T-helper 2 cell treated with Interferon-gamma antibody and Interleukin-4, amounts not matched to agents 5 μg/mL and 100 μg/mL, for 36 hours (primary cell): ENCODE data around the gene ELP6.
A peak's percentile ranks its signal among the peaks of the same experiment; 100 is the strongest.
"Not testable (repeated sequence)": the region's sequence is repeated elsewhere in the genome, so short reads cannot be mapped to it uniquely, and the experiment has no call there.

Source experiments
- DNase-seq: peaks from one replicate; pipeline ENCODE4 v3.0.0; 2021; ENCODE audit warnings: low spot score
- H3K27ac Mint-ChIP-seq: one replicate; pipeline ENCODE4 v1.8.0; 2021; ENCODE audit warnings: mild to moderate bottlenecking, mixed read lengths
- H3K27me3 Mint-ChIP-seq: one replicate; pipeline ENCODE4 v1.8.0; 2021; ENCODE audit warnings: low read depth, mixed read lengths
- H3K36me3 Mint-ChIP-seq: one replicate; pipeline ENCODE4 v1.8.0; 2021; ENCODE audit warnings: low read depth, mixed read lengths
- H3K4me1 Mint-ChIP-seq: one replicate; pipeline ENCODE4 v1.8.0; 2021; ENCODE audit warnings: low read depth, mixed read lengths
- H3K4me3 Mint-ChIP-seq: one replicate; pipeline ENCODE4 v1.8.0; 2022; ENCODE audit warnings: mild to moderate bottlenecking, moderate library complexity, mixed read lengths
- H3K9me3 Mint-ChIP-seq: one replicate; pipeline ENCODE4 v1.8.0; 2021; ENCODE audit warnings: mixed read lengths

The ELP6 gene

DNA sequence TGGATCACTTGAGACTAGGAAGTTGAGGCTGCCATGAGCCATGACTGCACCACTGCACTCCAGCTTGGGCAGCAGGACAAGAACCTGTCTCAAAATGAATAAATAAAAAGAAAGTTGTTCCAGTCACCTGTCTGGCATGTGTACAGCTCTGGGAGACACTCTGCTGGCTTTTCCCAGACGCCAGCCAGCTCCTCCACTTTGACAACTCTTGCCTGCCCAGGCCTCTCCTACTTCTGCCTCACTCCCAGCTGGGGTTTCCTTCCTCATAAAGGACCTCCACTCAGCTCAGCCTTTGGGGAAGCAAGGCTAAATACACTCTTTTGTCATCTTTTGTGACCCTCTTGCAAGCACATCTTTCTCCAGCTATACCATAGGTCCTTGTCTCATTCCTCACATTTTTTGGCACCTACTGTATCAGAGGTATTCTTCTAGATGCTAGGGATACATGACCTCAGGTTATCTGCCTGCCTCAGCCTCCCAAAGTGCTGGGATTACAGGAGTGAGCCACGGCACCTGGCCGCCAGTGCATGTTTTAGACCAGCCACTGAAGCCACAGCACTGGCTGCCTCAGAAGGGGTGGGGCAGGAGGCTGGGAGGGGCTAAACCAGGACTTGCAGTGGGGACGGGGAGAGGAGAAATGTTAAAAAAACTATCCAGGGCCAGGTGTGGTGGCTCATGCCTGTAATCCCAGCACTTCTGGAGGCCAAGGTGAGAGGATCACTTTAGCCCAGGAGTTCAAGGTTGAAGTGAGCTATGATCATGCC is 10.0 kb upstream of the ELP6 start:
- H3K27ac Mint-ChIP-seq = no peak overlapping the region
- H3K27me3 Mint-ChIP-seq = peaks cover 2% of the 10 kb centered on the region
- H3K4me1 Mint-ChIP-seq = peaks cover 6% of the 10 kb centered on the region

DNA sequence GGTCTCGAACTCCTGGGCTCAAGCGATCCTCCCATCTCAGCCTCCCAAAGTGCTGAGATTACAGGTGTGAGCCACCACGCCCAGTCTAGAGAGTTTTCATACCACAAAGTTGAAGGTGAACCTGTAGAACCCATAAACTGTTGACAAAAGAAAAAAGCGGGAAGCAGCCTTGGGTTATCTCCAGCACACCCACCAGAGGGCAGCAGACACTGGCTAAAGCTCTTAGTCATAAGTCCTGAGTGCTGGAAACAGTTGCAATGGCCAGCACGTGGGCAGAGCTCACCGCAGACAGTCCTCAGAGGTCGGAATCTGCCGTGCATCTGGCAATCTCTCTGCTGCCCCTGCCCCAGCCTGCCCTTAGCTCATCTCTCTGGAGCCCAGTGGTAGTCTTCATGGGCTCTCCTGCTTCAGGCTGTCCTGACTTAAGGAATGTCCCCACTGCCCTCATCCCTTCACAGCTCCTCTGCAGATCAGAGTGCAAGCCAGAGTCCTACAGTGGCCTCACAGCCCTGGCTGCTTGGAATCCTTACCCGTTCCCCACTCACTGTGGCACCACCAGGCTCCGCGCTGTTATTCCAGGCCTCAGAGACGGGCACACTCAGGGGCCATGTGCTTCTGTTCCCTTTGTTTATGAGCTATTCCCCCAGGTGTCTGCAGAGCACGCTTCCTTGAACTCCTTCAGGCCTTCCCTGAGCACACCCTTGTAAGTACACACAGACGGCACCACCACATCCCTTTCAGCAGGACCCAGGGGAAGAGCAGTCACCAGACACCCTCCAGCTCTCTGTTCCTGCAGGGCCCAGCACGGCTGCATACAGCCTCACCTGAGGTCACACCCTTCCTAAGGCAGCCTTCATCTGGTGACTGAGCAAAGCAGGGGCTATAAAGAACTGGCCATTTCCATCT is 8.8 kb upstream of the ELP6 start:
- peaks cover 6% of the 10 kb centered on the region for H3K4me1 Mint-ChIP-seq
- H3K27me3 Mint-ChIP-seq = peaks cover 4% of the 10 kb centered on the region
- no peaks in the 10 kb centered on the region for H3K36me3 Mint-ChIP-seq
- H3K9me3 Mint-ChIP-seq = no peaks in the 10 kb centered on the region
- no peak overlapping the region for H3K4me3 Mint-ChIP-seq
- DNase-seq = peak; percentile 80
- no peak overlapping the region for H3K27ac Mint-ChIP-seq

More for the DNA sequence above, 10.0 kb upstream of the ELP6 start:
- Mint-ChIP-seq H3K36me3 (no peaks in the 10 kb centered on the region), H3K9me3 (peaks cover 4% of the 10 kb centered on the region), H3K4me3 (no peak overlapping the region)
- DNase-seq = no peak

DNA sequence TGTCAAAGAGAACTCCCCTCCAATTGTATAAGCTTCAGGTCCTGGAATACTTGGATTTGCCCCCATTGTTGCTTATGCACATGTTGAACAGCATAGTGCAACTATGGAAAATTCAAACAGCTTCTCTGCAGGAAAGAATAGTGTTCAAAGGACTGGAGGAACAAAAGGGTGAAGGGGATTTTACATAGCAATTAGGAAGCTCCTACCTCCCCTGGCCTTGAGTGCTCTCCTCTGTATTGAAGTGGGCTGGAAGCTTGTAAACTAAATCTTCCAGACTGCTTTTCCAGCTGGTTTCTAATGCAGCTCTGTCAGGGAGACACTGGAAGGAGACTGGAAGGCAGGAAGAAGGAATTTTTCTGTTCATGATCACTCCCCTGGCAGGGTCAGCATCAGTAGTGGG is 7.2 kb upstream of the ELP6 start:
- DNase-seq = no peak
- Mint-ChIP-seq H3K4me1 (peaks cover 6% of the 10 kb centered on the region), H3K9me3 (no peaks in the 10 kb centered on the region), H3K4me3 (no peak overlapping the region), H3K27ac (no peak overlapping the region), H3K36me3 (no peaks in the 10 kb centered on the region), H3K27me3 (peaks cover 8% of the 10 kb centered on the region)

GRCh38 chr3:47517937-47518336 is 4.4 kb upstream of the ELP6 start:
- no peak for DNase-seq
- Mint-ChIP-seq H3K27ac (no peak overlapping the region), H3K4me3 (no peak overlapping the region), H3K4me1 (peaks cover 10% of the 10 kb centered on the region), H3K36me3 (no peaks in the 10 kb centered on the region), H3K27me3 (peaks cover 9% of the 10 kb centered on the region), H3K9me3 (no peaks in the 10 kb centered on the region)

DNA sequence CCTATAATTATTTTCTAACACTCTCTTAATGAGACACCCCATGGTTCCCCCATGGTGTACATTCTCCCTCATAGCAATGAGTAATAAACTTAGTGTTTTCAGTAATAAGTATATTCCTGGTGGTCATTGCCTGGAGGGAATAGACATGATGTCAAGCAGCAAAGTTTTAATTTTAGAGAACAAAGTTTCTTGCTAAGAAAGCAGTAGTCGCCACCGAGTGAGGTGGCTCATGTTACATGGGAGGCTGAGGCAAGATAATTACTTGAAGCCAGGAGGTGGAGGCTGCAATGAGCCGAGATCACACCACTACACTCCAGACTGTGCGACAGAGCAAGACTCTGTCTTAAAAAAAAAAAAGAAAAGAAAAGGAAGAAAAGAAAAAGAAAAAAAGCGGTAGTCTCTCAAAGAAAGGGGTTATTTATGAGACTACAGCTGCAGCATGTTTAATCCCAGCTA is 2.4 kb upstream of the ELP6 start:
- Mint-ChIP-seq H3K27me3 (peaks cover 7% of the 10 kb centered on the region), H3K4me1 (peaks cover 16% of the 10 kb centered on the region), H3K36me3 (peaks cover 8% of the 10 kb centered on the region), H3K27ac (no peak overlapping the region), H3K9me3 (no peaks in the 10 kb centered on the region), H3K4me3 (no peak overlapping the region)
- DNase-seq = no peak

DNA sequence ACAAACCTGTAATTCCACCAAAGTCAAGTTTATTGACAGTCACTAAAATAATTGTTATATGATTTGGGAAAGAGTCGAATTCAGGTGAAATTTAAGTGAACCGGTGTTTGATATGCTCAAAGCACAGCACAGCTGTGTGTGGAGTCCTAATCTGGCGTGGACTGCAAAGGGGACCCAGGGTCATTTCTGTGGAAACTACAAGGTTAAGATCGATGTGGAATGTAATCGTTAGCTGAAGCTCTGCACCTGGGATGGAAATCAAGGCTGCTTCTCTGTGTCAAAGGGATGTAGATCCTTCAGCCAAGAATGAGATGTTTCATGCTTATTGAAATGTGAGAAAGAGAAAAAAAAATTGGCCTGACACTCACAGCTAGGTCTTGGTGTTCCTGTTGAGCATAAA is 1.6 kb upstream of the ELP6 start:
- Mint-ChIP-seq H3K27ac (peak overlapping the region; percentile 80), H3K27me3 (peaks cover 7% of the 10 kb centered on the region), H3K4me3 (peak overlapping the region; percentile 74), H3K9me3 (no peaks in the 10 kb centered on the region), H3K36me3 (peaks cover 12% of the 10 kb centered on the region), H3K4me1 (peaks cover 20% of the 10 kb centered on the region)
- DNase-seq = no peak

DNA sequence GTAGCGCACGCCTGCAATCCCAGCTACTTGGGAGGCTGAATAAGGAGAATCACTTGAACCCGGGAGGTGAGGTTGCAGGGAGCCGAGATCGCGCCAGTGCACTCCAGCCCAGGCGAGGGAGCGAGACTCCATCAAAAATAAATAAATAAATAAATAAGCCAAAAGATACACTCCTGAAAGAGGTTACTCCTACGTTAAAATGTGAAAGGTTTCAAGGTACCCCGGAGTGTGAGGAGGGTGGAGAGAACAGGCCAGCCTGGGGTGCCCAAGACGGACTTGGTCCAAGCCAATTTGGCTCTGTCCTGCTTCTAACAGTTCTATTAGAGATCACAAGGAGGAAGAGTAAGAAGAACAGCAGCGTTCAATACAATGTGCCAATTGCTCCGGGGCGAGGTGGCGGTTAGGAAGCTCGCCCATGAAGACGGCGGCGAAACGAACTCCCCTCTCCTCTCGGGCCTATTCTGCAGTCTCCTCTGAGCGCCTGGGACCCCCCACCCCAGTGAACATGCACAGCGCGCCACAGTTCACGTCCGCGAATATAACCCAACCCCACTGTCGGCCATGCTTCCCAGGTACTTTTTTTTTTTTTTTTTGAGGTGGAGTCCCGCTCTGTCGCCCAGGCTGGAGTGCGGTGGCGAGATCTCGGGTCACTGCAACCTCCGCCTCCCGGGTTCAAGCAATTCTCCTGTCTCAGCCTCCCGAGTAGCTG is 942 bp downstream of the ELP6 start:
- Mint-ChIP-seq H3K4me1 (peaks cover 20% of the 10 kb centered on the region), H3K27ac (peak overlapping the region; percentile 96), H3K4me3 (peak overlapping the region; percentile 97), H3K9me3 (no peaks in the 10 kb centered on the region), H3K27me3 (peaks cover 5% of the 10 kb centered on the region), H3K36me3 (peaks cover 20% of the 10 kb centered on the region)
- DNase-seq = peak; percentile 29

- not testable (repeated sequence) for H3K4me3 Mint-ChIP-seq, H3K4me1 Mint-ChIP-seq, H3K27ac Mint-ChIP-seq, H3K9me3 Mint-ChIP-seq, DNase-seq, H3K27me3 Mint-ChIP-seq
- peaks cover 37% of the 10 kb centered on the region for H3K36me3 Mint-ChIP-seq
These were observed 8.2 kb downstream of the ELP6 start for GRCh38 chr3:47505267-47505666.

GRCh38 chr3:47504113-47504512 is 9.4 kb downstream of the ELP6 start:
- Mint-ChIP-seq H3K4me1 (no peaks in the 10 kb centered on the region), H3K27ac (no peak overlapping the region), H3K36me3 (peaks cover 36% of the 10 kb centered on the region), H3K27me3 (no peaks in the 10 kb centered on the region), H3K4me3 (no peak overlapping the region), H3K9me3 (no peaks in the 10 kb centered on the region)
- DNase-seq = no peak

DNA sequence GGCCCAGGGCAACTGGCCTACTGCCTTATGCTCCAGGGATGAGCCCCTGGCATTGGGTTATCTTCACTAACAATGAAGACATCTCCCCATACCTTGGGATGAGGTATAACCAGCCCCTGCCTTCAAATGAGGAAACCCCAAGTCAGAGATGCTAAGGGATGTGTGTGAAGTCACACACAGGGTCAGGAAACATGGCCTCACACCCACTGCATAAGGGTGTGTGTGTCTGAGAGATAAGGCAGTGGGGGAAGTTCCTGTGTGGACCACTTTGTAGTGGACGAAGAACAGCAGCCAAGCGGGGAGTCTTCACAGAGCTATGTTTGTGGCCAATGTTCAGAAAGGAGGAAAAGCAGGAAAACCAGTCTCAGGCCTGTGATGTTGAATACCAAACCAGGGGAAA is 10.5 kb downstream of the ELP6 start:
- H3K27me3 Mint-ChIP-seq = no peaks in the 10 kb centered on the region
- H3K9me3 Mint-ChIP-seq = no peaks in the 10 kb centered on the region
- H3K4me3 Mint-ChIP-seq = no peak overlapping the region
- no peaks in the 10 kb centered on the region for H3K4me1 Mint-ChIP-seq
- DNase-seq = no peak
- peaks cover 42% of the 10 kb centered on the region for H3K36me3 Mint-ChIP-seq
- H3K27ac Mint-ChIP-seq = no peak overlapping the region

- Mint-ChIP-seq H3K36me3 (peaks cover 47% of the 10 kb centered on the region), H3K4me3 (no peak overlapping the region), H3K9me3 (no peaks in the 10 kb centered on the region), H3K27me3 (no peaks in the 10 kb centered on the region), H3K4me1 (no peaks in the 10 kb centered on the region), H3K27ac (no peak overlapping the region)
- no peak for DNase-seq
These were observed 16.6 kb downstream of the ELP6 start for GRCh38 chr3:47496892-47497291.

- Mint-ChIP-seq H3K4me1 (no peaks in the 10 kb centered on the region), H3K27me3 (no peaks in the 10 kb centered on the region), H3K4me3 (no peak overlapping the region), H3K27ac (no peak overlapping the region), H3K36me3 (peaks cover 41% of the 10 kb centered on the region), H3K9me3 (no peaks in the 10 kb centered on the region)
- no peak for DNase-seq
These were observed 17.6 kb downstream of the ELP6 start for GRCh38 chr3:47495886-47496285.

DNA sequence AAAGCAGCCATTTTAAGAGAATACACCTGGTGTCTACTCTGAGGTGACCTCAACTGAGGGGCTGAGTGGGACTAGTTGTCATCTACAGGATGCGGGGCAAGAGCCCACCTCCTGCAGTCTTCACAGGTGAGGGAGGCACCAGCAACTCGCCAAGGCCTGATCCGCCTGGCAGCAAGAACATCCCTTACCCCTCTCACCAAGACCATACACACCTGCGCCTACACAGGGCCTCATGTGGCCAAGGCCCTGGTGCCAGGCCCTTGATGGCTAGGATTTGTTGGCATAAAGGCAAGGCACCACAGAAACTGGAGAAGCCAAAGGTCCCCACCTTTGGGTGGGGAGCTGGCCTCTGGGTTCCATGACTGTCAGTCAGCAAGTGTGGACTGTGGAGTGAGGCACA is 18.4 kb downstream of the ELP6 start:
- H3K27me3 Mint-ChIP-seq = no peaks in the 10 kb centered on the region
- H3K36me3 Mint-ChIP-seq = peaks cover 37% of the 10 kb centered on the region
- no peak for DNase-seq
- no peak overlapping the region for H3K27ac Mint-ChIP-seq
- H3K4me3 Mint-ChIP-seq = no peak overlapping the region
- H3K4me1 Mint-ChIP-seq = no peaks in the 10 kb centered on the region
- no peaks in the 10 kb centered on the region for H3K9me3 Mint-ChIP-seq

DNA sequence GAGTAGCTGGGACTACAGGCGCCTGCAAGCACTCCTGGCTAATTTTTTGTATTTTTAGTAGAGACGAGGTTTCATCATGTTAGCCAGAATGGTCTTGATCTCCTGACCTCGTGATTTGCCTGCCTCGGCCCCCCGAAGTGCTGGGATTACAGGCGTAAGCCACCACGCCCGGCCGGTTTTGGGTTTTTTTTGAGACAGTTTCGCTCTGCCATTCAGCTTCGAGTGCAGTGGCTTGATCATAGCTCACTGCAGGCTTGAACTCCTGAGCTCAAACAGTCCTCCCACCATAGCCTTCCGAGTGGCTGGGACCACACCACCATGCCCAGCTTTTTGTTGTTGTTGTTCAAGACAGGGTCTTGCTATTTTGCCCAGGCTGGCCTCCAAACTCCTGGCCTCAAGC is 21.7 kb downstream of the ELP6 start:
- no peak for DNase-seq
- H3K4me3 Mint-ChIP-seq = no peak overlapping the region
- H3K9me3 Mint-ChIP-seq = no peaks in the 10 kb centered on the region
- no peaks in the 10 kb centered on the region for H3K4me1 Mint-ChIP-seq
- no peak overlapping the region for H3K27ac Mint-ChIP-seq
- no peaks in the 10 kb centered on the region for H3K27me3 Mint-ChIP-seq
- peaks cover 24% of the 10 kb centered on the region for H3K36me3 Mint-ChIP-seq
